Measurements from ENCODE around the gene XCL2.
A peak's percentile ranks its signal among the peaks of the same experiment; 100 is the strongest.
"Not testable (repeated sequence)": the region's sequence is repeated elsewhere in the genome, so short reads cannot be mapped to it uniquely, and the experiment has no call there.

Gene XCL2

DNA sequence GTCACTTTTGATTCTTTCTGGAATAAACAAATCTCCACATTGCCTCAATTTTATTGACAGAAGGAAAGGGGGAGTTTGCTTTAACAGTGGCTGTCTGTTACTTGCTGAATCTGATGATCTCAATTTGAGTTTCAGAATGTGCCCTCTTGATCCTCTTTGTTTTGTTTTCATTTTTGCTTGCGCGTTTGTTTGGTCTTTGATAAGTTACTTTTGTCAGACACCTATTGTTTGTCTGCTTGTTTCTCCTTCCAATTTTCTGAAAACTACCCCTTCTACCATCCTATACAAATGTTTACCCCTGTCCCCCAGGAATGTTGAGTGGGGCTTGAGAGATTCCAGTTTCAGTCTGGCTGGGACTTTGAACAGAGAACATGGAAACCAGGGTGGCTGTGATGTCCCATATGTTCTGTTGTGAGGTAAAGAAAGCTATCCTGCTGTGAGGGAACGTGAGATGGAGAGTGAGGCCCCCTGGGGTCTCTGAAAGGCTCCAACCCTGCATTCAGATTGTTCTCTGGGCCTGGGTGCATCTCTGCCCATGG lies 11.8 kb upstream of the XCL2 start:
- no peak for DNase-seq

GRCh38 chr1:168554603-168555483 lies 11.0 kb upstream of the XCL2 start:
- DNase-seq, result no peak

- DNase-seq, result no peak
Measured at GRCh38 chr1:168553680-168554553, 10.1 kb upstream of the XCL2 start.

DNA sequence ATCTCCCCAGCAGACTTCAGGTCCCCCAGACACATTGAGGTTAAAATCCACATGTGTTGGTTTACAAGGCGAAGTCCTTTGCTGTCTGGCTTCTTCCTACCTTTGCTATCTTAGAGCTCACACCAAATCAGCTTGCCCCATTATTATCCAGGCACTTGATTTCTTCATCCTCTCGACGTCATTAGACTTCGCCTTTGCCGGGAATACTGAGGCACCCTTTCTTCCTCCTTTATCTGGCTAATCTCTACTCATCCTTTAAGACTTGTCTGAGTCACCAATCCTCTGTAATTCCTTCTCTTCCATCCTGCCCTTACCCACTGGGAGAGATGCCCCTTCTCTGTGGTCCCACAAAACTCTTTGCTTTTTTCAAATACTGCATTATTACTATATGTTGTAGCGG lies 9.2 kb upstream of the XCL2 start:
- DNase-seq, result no peak

DNA sequence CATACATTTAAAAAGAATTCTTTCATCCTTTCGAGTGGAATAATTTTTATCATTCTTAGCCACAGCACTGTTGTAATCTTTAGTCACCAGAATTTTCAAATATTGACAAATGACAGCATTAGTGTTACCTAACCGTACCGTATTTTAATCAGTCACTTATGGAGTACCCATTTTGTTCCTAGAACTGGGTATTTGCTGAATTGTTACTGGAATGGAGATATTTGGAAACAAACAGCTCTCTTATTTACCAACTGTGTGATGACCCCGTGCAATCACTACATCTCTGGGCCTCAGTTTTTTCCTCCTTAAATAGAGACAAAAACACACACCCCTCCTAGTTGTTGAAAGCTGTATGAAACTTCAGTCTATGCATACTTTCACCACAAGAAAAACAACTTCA lies 7.9 kb upstream of the XCL2 start:
- DNase-seq, result no peak

GRCh38 chr1:168550971-168551370 lies 7.2 kb upstream of the XCL2 start:
- no peak for DNase-seq

DNA sequence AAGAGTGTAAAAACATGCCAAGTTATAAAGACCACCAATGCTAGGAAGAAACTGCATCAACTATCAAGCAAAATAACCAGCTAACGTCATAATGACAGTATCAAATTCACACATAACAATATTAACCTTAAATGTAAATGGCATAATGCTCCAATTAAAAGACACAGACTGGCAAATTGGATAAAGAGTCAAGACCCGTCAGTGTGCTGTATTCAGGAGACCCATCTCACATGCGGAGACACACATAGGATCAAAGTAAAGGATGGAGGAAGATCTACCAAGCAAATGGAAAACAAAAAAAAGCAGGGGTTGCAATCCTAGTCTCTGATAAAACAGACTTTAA lies 2.7 kb upstream of the XCL2 start:
- not testable (repeated sequence) for DNase-seq

DNA sequence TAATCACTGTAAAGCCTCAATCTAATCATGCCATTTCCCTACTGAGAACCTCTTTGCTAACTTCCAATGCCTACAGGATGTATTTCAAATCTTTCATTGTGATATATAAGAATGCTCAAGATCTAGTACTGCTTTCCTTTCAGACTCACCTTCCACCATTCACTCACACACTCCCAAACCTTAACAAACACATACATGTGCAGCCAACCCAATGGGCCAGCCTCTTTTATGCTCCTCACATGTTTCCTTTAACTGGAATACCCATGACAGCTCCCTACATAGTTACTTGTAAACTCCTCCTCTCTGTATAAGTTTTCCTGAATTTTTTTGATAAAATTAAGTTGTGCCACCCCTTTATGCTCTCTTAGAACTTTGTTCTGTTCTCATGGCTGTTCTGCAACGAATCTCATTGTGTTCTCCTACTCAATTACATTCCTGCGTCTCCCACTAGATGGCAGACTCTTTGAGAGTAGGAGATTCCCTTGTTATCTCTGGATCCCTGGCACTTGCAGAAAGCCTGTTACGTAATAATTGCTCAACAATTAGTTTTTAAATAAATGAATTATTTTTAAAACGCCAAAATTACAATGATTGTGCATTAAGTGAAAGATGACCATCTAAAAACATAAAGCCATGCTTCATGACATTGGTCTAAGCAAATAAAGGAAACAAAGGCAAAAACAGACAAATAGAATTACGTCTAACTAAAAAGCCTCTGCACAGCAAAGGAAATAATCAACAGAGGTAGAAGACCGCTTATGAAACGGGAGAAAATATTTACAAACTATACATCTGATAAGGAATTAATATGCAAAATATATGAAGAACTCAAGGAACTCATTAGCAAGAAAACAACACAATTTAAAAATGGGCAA lies 2.1 kb upstream of the XCL2 start:
- not testable (repeated sequence) for DNase-seq

- DNase-seq, result not testable (repeated sequence)
Measured at GRCh38 chr1:168542978-168543377, 819 bp downstream of the XCL2 start.

DNA sequence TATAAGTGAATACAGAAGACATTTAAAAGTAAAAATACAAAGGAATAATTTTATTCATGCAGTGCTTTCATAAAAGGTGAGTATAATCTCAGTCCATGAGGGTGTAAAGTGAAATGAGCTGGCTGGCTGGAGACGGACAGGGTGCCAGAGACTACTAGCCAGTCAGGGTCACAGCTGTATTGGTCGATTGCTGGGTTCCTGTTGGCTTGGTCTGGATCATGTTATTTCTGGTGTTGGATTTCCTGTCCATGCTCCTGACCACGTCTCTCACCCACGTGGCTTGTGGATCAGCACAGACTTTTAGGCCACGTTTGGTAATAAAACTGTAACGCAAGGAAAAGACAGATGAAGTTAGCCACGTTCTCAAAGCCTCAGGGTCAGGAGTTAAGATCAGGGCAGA lies 3.0 kb downstream of the XCL2 start:
- DNase-seq, result not testable (repeated sequence)

DNA sequence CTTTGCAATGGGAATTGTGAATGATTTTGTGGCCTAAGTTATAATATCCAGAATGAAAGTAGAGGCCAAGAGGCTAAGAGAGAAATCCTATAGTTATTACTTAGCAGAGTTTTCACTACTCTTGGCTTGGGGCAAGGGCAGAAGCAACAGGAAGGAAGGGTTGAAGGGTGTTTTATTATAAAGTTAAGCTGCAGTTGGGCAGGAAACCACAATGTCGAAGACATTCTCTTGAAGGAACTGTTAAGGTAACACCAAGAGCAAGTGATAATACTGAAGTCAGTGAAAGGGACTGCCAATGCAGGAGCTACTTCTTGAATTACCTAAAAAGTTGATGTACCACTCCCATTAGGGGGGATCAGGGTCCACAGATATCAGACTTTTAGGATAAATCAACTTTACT lies 8.3 kb downstream of the XCL2 start:
- no peak for DNase-seq

GRCh38 chr1:168531615-168532345 lies 12.0 kb downstream of the XCL2 start:
- no peak for DNase-seq

- no peak for DNase-seq
Measured at GRCh38 chr1:168529518-168529917, 14.3 kb downstream of the XCL2 start.

DNA sequence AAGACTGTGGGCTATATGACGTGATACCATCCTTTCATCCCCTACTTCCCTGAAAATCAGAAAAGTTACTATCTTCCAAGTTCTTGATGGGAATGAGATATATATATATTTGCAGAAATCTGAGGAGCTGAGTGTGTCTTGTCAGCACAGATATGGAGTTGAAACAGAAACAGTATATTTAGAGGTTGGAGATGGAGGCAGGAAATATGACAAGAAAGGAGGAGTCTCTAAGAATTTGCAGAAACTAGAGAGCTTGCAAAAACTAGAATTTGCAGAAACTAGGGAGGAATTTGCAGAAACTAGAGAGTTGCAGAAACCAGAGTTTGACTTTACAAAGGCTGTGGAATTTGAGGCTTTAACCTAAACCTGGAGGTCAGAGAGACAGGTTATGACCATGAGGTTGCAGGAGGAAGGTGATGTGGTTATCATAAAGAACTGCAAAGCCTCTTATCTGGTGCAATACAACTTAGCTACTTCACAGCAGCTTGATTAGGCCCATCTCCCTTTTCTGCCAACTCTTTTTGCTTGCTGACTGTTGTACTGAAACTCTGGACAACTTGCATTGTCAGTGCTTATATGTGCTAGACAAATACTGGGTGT lies 22.3 kb downstream of the XCL2 start:
- DNase-seq, result no peak

GRCh38 chr1:168520832-168521231 lies 23.0 kb downstream of the XCL2 start:
- no peak for DNase-seq

- DNase-seq, result peak; percentile 21
Measured at GRCh38 chr1:168520052-168520751, 23.6 kb downstream of the XCL2 start.

DNA sequence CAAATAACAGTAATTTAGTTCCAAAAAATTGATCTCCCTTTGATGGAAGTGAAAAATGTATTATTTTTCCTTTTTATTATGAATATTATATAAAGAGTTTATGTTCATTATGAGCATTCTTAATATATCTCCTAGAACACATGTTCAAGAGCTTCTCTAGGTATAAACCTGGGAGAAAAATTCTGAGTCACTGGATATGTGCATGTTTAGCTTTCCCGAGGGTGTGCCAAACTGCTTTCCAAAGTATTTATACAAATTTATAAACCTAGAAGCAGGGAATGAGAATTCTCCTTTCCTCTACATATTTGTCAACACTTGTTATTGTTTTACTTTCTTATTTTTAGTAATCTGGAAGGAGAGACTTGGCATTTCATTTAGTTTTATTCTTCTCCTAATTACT lies 25.0 kb downstream of the XCL2 start:
- no peak for DNase-seq

- no peak for DNase-seq
Measured at GRCh38 chr1:168518201-168518689, 25.6 kb downstream of the XCL2 start.

DNA sequence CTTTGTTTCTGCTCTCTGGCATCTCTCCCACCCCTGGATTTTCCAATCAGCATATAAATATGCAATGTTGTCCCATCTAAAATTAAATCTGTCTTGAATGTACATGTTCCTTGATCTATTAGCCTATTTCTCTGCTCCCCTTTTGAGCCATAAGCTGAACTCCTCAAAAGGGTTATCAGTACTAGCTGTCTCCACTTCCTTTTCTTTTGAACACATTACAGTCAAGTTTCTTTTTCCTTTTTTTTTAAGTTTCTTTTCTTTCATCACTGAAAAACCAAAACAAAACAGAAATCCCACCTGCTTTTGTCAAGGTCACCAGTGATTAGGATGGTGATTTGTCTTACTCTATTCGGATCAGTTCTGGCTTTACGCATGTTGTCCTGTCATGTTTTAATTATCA lies 29.3 kb downstream of the XCL2 start:
- DNase-seq, result no peak

DNA sequence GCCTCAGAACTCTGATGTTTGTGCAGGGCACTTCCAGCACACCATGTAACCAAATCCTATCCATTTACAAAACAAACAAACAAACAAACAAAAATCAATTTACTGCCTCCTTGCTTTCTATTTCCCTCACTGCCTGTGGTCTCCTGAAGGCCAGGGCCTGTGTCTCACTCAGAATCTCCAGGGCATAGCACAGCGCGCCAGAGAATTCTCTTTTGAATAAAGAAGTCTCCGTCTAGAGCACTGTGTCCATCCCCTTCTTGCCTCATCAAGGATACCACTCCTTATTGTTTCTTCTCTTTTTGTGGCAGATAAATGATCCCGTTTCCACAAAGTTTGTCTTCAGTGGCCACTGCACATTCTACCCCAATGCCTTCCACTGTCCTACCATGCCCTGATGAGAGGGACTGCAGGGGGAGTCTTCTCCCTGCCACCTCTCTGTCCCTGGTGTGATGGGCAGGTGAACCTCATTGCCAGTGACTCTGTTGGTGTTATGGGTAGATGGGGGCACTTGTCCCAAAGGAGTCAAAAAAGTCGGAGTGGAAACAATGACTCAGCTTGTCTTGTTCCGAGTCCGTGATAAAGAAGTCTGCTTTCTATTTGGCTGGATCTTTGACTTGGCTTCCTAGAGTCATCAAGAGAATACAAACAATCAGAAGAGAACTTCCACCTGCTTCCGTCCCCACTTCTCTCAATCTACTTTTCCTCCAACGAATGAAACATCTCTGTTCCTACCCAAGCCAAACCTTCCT lies 30.0 kb downstream of the XCL2 start:
- no peak for DNase-seq

Measured in activated naive CD4-positive, alpha-beta T cell treated with anti-CD3 and anti-CD28 coated beads, Interleukin-2, amount 50 U/mL, for 16 hours (primary cell).